AG10803 (cell line): ENCODE results near the gene CALU.
A peak's percentile ranks its signal among the peaks of the same experiment; 100 is the strongest.

Experiments used
- DNase-seq: peaks from one replicate; pipeline ENCODE4 v3.0.0; 2010; ENCODE audit warnings: low read depth
- H3K4me3 ChIP-seq: 2 replicates; pipeline ENCODE4 v1.5.1; 2011; ENCODE audit warnings: mild to moderate bottlenecking, low read length, control low read depth
- TF ChIP-seq, protein P1 (sequence below): conservative IDR thresholded peaks from 2 replicates; pipeline ENCODE4 v1.5.1; 2011; ENCODE audit warnings: mild to moderate bottlenecking, low read length, control low read depth, inconsistent platforms

Gene CALU

DNA sequence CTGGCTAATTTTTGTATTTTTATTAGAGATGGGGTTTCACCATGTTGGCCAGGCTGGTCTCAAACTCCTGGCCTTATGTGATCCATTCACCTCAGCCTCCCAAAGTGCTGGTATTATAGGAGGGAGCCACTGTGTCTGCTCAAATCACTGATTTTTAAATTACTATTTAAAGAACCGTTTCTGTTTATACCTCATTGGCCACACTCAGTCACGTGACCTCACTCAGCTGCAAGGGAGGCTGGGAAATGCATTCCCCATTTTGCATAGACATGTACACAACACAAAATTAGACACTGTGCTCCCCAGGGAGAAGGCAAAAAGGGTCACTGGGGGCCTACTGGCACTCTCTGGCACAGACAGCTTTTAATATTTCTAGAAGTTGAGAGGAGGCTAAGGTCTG, 13.6 kb upstream of the CALU start:
- no peak for DNase-seq
- TF ChIP-seq, protein P1, sequence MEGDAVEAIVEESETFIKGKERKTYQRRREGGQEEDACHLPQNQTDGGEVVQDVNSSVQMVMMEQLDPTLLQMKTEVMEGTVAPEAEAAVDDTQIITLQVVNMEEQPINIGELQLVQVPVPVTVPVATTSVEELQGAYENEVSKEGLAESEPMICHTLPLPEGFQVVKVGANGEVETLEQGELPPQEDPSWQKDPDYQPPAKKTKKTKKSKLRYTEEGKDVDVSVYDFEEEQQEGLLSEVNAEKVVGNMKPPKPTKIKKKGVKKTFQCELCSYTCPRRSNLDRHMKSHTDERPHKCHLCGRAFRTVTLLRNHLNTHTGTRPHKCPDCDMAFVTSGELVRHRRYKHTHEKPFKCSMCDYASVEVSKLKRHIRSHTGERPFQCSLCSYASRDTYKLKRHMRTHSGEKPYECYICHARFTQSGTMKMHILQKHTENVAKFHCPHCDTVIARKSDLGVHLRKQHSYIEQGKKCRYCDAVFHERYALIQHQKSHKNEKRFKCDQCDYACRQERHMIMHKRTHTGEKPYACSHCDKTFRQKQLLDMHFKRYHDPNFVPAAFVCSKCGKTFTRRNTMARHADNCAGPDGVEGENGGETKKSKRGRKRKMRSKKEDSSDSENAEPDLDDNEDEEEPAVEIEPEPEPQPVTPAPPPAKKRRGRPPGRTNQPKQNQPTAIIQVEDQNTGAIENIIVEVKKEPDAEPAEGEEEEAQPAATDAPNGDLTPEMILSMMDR: no peak
- no peak overlapping the region for H3K4me3 ChIP-seq

DNA sequence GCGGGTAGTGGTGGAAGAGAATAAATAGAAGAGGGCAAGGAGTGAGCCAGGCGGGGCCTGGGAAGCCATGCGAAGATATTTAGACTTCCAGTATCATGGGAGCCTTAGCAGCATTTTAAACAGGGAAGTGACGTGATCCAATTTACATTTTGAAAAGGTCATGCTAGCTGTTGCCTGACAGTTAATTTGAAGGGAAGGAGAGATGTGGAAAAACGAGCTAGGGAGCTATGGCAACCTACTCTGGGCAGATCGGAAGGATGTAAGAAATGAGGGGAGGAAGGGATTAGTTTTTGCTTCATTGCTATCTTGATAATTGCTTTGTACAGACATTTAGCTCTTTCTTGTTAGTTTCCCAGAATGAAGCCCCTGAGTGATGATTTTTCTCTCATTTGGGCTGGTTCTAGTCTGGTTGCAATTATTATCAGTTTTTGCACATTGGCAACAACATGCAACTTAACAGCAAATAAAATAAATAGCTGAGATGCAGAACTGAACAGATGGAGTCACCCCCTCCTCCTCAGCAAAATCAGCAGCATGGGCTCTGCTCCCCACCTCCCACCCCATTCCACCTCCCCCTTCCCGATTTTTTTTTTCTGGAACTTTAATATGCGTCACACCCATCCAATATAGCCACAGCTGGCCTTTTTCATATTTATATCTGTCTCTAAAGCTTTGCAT, 13.0 kb upstream of the CALU start:
- DNase-seq: no peak
- TF ChIP-seq, protein P1: no peak

DNA sequence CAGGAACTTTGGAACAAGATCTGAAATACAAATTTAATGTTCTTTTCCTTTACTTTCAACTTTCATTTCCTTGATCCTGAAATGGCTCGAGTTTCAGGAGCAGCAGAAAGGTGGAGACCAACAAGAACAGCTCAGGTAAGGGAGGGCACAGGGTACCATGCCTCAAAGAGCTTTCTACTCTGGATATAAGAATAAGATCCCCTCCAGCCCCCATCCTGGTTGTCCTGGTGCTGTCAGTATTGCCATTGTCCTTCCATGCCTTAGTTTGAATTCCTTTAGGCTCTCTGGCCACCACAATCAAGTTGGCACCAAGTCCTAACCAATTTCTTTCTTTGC, 12.5 kb upstream of the CALU start:
- no peak overlapping the region for H3K4me3 ChIP-seq
- DNase-seq: no peak
- TF ChIP-seq, protein P1: no peak

More for the DNA sequence above, 13.0 kb upstream of the CALU start:
- no peak overlapping the region for H3K4me3 ChIP-seq

DNA sequence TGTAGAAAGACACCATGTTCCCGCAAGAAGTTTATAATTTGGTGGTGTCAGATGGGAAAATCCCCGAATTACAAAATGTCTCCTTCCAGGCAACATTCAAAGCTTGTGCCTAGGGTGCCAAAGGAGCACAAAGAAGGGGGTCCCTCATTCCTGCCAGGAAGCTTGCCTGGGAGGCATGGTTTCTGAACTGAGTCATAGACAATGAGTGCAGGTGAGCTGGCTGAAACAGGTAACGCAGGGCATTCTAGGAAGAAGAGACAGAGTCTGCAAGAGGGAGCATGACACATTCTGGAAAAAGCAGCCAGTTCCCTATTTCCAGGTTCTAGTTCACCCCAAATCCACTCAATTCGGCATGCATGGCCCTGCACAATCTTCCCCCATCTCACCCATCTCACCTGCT, 11.9 kb upstream of the CALU start:
- H3K4me3 ChIP-seq: no peak overlapping the region
- DNase-seq: no peak
- TF ChIP-seq, protein P1: no peak

DNA sequence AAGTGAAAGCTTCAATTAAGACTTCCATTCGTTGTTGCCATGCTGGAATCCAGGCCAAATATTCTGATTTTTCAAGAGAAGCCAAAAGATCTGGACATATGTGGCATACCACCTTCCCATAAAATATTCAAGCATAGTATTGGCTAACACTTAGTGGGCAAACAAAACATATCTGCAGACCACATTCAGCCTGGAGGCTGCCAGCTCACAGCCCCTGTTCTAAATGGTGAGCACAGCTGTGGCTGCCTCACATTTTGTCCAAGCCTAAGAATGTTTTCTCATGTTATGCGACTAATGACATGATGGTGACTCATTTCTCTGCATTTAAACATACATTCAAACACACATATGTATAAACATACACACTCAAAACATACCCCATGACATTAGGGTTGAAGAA, 10.6 kb upstream of the CALU start:
- DNase-seq: peak; percentile 88
- H3K4me3 ChIP-seq: no peak overlapping the region
- TF ChIP-seq, protein P1: no peak

DNA sequence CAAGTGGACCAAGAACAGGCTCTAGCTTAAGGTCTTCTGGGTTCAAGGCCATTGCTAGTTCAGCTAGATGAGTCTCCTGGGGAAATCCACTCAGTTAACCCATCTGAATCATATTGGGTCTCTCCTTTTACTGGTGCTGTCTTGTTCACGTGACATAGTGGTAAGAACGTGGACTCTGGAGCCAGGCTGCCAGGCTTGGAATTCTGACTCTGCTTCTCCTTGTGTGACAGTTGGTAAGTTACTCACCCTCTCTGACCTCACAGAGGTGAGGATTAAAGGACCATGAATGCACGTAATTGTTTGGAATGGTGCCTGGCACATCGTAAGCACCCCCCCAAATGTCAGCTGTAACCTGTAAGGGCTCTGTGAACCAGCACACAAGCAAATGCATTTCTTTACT, 9.7 kb upstream of the CALU start:
- H3K4me3 ChIP-seq: no peak overlapping the region
- DNase-seq: no peak
- TF ChIP-seq, protein P1: no peak

DNA sequence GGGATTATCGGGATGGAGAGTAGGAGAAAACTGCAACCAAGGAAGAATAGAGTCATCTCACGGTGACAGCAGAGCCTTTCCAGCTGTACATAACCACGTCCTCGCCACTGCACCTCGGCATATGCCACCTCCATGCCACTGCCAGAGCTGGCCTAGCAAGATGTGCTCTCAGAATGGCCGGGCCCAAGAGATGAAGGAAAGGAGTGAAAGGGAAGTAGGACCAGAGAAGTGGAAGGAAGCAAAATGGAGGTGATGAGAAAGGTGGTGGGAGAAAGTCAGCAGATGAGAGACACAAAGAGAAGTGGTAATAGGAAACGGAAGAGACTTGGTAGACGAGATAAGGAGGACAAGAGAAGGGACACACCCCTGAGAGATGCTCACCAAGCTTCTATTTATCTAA, 8.0 kb upstream of the CALU start:
- DNase-seq: no peak
- TF ChIP-seq, protein P1: no peak
- no peak overlapping the region for H3K4me3 ChIP-seq
